Sigmoid colon (tissue), 7 donors: ENCODE measurements around the gene BMP8B. TPM values are rescaled to one million over a fixed set of nuclear protein-coding genes. Genes with fewer than 3 reads are reported as not detected.
A peak's percentile ranks its signal among the peaks of the same experiment; 100 is the strongest.

Source experiments
- DNase-seq: peaks from one replicate; pipeline ENCODE4 v3.0.0-alpha.2; 2019
- H3K27ac ChIP-seq, 4 donors: fragments of 200-600 bp; sonication (generic); one replicate each; pipeline ENCODE4 v1.5.1; 2016 to 2019; ENCODE audit warnings: mild to moderate bottlenecking in 1 of 4
- H3K27me3 ChIP-seq, 3 donors: fragments of 200-600 bp; sonication (generic); one replicate each; pipeline ENCODE4 v1.5.1; 2019; ENCODE audit warnings: mild to moderate bottlenecking in 1 of 3
- H3K36me3 ChIP-seq, 4 donors: fragments of 200-600 bp; sonication (generic); one replicate each; pipeline ENCODE4 v1.5.1; 2016 to 2019
- H3K4me1 ChIP-seq, 4 donors: fragments of 200-600 bp; sonication (generic); one replicate each; pipeline ENCODE4 v1.5.1; 2017 to 2019
- H3K4me3 ChIP-seq, 4 donors: fragments of 200-600 bp; sonication (generic); one replicate each; pipeline ENCODE4 v1.5.1; 2017 to 2019; ENCODE audit warnings: mild to moderate bottlenecking in 2 of 4, moderate library complexity in 1 of 4
- H3K9me3 ChIP-seq, 4 donors: fragments of 200-600 bp in 3 of 4; sonication (generic) in 3 of 4; one replicate each; pipeline versions ENCODE4 v1.5.1 to v1.6.1; 2013 to 2019
- EP300 ChIP-seq, 4 donors: sonication (generic); formaldehyde crosslinking; IDR thresholded peaks; one replicate each; pipeline ENCODE4 v1.6.1; 2017; ENCODE audit warnings: antibody characterized with exemption in 4 of 4
- POLR2A ChIP-seq, 2 donors: fragments of 450-650 bp; IDR thresholded peaks; one replicate each; pipeline ENCODE4 v1.6.1; 2016; ENCODE audit warnings: antibody characterized with exemption in 2 of 2, mild to moderate bottlenecking in 2 of 2, moderate library complexity in 2 of 2
- POLR2AphosphoS5 ChIP-seq, 4 donors: sonication (generic); formaldehyde crosslinking; IDR thresholded peaks; one replicate each; pipeline ENCODE4 v1.6.1; 2017; ENCODE audit warnings: antibody characterized with exemption in 4 of 4
- WGBS, 2 donors: extraction: QIAGEN DNeasy Blood & Tissue Kit; methylation state at CpG; one replicate each; pipeline ENCODE4 v1.1.7; 2013; 5-methylcytosine and 5-hydroxymethylcytosine counted together
- intact Hi-C: fragments of 100-400 bp; cut with DNase I; formaldehyde crosslinking; loops from one replicate; pipeline ENCODE4 v1.15.1; 2023
- polyA plus RNA-seq, 3 donors: library from polyadenylated mRNA; stranded (reverse); fragments of 200-250 nt; gene quantifications; one replicate each; pipeline ENCODE4 v1.2.3, GENCODE V29; 2013
- total RNA-seq, 4 donors: library from RNA; depleted of rRNA; stranded (reverse); fragments of >200 nt; gene quantifications; one replicate each; pipeline ENCODE4 v1.1.0, GENCODE V29; 2016
- TF ChIP-seq, protein P1 (sequence below), 4 experiments: fragments of 450-650 bp in 3 of 4; fragments of 200-600 bp in 1 of 4; IDR thresholded peaks; one replicate each; pipeline ENCODE4 v1.5.1; 2016 to 2019; ENCODE audit warnings: antibody characterized with exemption in 4 of 4, mild to moderate bottlenecking in 3 of 4, moderate library complexity in 2 of 4
- donor health status: healthy with polysubstance abuse.
- donor health status: Bipolar disorder and iron deficiency.
- donor health status: healthy.

BMP8B gene
- total and polyA plus RNA-seq, 7 donors = 0.16 to 4.6 (median 2.1) TPM

DNA sequence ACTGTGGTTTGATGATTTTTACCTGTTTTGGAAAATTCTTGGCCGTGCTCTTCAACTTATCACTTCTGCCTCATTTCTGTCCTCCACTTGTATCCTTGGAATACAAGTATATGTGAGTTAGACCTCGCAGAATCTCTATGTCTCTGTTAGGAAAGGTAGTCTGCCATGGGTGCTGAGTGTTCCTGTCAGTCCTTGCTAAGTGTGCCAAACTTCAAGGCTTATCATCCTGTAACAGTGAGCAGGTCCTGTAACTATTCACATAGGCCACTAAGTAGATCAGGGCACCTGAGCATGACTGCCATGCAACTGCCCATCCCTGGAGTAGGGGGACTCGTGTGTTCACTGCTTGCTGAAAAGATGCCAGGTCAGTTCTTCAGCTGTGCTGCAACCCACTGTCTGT, 24.2 kb upstream of the BMP8B start:
- Histone ChIP-seq H3K27ac (no peak overlapping the region), H3K27me3 (peaks cover 0 to 4% (median 0%) of the 10 kb centered on the region in 3 donors), H3K4me3 (no peak overlapping the region), H3K36me3 (no peaks in the 10 kb centered on the region), H3K4me1 (peaks cover 0 to 7% (median 3%) of the 10 kb centered on the region in 4 donors), H3K9me3 (no peaks in the 10 kb centered on the region)
- intact Hi-C loops = no loop called here
- TF ChIP-seq, protein P1, sequence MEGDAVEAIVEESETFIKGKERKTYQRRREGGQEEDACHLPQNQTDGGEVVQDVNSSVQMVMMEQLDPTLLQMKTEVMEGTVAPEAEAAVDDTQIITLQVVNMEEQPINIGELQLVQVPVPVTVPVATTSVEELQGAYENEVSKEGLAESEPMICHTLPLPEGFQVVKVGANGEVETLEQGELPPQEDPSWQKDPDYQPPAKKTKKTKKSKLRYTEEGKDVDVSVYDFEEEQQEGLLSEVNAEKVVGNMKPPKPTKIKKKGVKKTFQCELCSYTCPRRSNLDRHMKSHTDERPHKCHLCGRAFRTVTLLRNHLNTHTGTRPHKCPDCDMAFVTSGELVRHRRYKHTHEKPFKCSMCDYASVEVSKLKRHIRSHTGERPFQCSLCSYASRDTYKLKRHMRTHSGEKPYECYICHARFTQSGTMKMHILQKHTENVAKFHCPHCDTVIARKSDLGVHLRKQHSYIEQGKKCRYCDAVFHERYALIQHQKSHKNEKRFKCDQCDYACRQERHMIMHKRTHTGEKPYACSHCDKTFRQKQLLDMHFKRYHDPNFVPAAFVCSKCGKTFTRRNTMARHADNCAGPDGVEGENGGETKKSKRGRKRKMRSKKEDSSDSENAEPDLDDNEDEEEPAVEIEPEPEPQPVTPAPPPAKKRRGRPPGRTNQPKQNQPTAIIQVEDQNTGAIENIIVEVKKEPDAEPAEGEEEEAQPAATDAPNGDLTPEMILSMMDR (IDR thresholded peaks at IDR 0.05) = no peak
- TF ChIP-seq POLR2A (IDR thresholded peaks at IDR 0.05) (no peak), POLR2AphosphoS5 (IDR thresholded peaks at IDR 0.05) (no peak), EP300 (IDR thresholded peaks at IDR 0.05) (no peak)
- DNase-seq = no peak
- WGBS, 2 donors = 86 to 88% methylated on average over 3 of the region's 3 CpGs

DNA sequence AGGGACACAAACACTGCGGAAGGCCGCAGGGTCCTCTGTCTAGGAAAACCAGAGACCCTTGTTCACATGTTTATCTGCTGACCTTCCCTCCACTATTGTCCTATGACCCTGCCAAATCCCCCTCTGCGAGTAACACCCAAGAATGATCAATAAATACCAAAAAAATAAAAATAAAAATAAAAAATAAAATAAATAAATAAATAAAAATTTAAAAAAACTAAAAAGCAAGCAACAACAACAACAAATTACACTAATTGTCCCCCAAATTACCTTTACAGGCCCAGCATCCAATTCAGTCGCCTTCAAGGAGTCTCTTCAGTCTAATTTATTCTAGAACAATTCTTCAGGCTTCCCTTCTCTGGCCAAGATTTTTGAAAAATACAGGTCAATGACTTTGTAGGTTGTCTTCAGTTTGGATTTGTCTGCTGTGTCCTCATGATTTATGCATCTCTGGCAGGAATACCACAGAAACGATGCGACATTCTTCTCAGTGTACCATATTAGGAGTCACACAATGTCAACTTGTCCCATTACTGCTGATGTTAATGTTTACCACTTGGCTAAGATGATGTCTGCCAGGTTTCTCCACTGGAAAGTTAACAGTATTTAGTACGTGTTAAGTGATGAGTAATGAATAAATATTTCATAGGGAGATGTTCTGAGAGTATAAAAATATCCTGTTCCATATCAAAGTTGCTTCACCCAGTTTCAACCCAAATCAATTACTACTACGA, 20.3 kb upstream of the BMP8B start:
- Histone ChIP-seq H3K9me3 (no peaks in the 10 kb centered on the region), H3K27ac (no peak overlapping the region), H3K4me1 (peaks cover 0 to 7% (median 3%) of the 10 kb centered on the region in 4 donors), H3K27me3 (no peaks in the 10 kb centered on the region), H3K4me3 (no peak overlapping the region), H3K36me3 (no peaks in the 10 kb centered on the region)
- intact Hi-C loops = no loop called here
- TF ChIP-seq, protein P1 (IDR thresholded peaks at IDR 0.05) = no peak
- TF ChIP-seq POLR2A (IDR thresholded peaks at IDR 0.05) = no peak
- no peak for TF ChIP-seq EP300 (IDR thresholded peaks at IDR 0.05)
- TF ChIP-seq POLR2AphosphoS5 (IDR thresholded peaks at IDR 0.05) = no peak
- WGBS, 2 donors = 82 to 90% methylated on average over 6 of the region's 8 CpGs
- DNase-seq = no peak

DNA sequence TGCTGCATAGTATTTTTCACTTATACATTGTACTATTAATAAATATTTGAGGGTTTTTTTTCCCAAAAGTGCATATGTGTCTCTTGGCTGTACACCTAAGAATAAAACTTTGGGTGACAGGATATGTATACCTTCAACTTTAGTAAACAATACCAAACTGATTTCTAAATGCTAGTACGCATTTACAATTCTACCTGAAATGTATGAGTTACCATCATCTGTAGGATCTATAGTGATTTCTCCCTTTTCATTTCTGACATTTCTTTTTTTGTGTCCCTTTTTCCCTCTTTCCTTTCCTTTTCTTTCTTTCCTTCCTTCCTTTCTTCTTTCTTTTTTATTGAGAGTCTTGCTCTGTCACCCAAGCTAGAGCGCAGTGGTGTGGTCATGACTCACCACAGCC, 16.7 kb upstream of the BMP8B start:
- 94 to 100% methylated on average over 2 of the region's 2 CpGs for WGBS, 2 donors
- Histone ChIP-seq H3K27me3 (no peaks in the 10 kb centered on the region), H3K4me1 (peaks cover 0 to 7% (median 3%) of the 10 kb centered on the region in 4 donors), H3K4me3 (no peak overlapping the region), H3K36me3 (no peaks in the 10 kb centered on the region), H3K27ac (no peak overlapping the region), H3K9me3 (no peaks in the 10 kb centered on the region)
- no peak for TF ChIP-seq POLR2A (IDR thresholded peaks at IDR 0.05)
- TF ChIP-seq POLR2AphosphoS5 (IDR thresholded peaks at IDR 0.05) = no peak
- no peak for TF ChIP-seq EP300 (IDR thresholded peaks at IDR 0.05)
- TF ChIP-seq, protein P1 (IDR thresholded peaks at IDR 0.05) = no peak
- intact Hi-C loops = no loop called here
- no peak for DNase-seq

DNA sequence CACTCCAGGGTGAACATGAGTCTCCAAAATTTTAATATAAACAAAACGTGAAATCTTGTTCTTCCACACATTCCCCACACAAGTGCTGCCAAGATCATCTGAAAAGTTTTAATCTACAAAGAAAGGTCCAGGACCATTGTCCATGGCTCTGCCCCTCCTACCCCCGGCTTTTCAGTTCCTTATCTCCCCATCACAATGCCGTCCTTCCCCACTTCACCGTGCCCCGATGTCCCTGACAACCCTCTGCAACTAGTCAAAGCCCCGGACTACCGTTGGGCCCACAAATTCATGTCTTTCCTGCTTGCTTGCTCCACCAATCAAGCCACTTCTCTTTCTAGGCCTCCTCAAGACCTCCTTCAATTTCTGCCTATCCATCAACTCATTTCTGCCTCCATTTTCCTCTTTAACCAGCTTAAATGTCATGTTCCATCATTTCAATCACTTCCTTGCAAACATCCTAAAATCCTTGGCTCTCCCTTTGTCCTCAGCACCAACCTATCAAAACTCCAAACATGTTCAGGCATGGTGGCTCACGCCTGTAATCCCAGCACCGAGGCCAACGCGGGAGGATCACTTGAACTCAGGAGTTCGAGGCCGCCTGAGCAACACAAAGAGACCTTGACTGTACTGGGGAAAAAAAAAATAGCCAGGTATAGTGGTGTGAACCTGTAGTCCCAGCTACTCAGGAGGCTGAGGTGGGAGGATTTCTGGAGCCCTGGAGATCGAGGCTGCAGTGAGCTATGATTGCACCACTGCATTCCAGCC, 14.0 kb upstream of the BMP8B start:
- H3K9me3 ChIP-seq = no peaks in the 10 kb centered on the region
- H3K27ac ChIP-seq = no peak overlapping the region
- H3K27me3 ChIP-seq = no peaks in the 10 kb centered on the region
- H3K4me3 ChIP-seq = no peak overlapping the region
- intact Hi-C loops = no loop called here
- WGBS, 2 donors = 89 to 90% methylated on average over 14 of the region's 14 CpGs
- peak; percentile 22 for DNase-seq
- no peaks in the 10 kb centered on the region for H3K36me3 ChIP-seq
- peaks cover 0 to 9% (median 4%) of the 10 kb centered on the region in 4 donors for H3K4me1 ChIP-seq
- no peak for TF ChIP-seq POLR2A (IDR thresholded peaks at IDR 0.05)
- no peak for TF ChIP-seq EP300 (IDR thresholded peaks at IDR 0.05)
- TF ChIP-seq, protein P1 (IDR thresholded peaks at IDR 0.05) = no peak
- TF ChIP-seq POLR2AphosphoS5 (IDR thresholded peaks at IDR 0.05) = no peak
